Measurements from ENCODE around the gene SARDH. TPM values are rescaled to one million over a fixed set of nuclear protein-coding genes. Genes with fewer than 3 reads are reported as not detected.
A peak's percentile ranks its signal among the peaks of the same experiment; 100 is the strongest.

The SARDH gene
- total and polyA plus RNA-seq, 2 of the 13 experiments (the other 11 are each of a cell fraction or from before 2014, with no cell fraction given) = 11.6 to 34.9 TPM

GRCh38 chr9:133768859-133769510 is 30.8 kb upstream of the SARDH start (continued):
- TF ChIP-seq GABPA (IDR thresholded peaks at IDR 0.05; ENCODE audit: low read depth, low read length) = no peak
- 0 out of 2 replicates have a peak, but pooled peaks have one; percentile 27 for TF ChIP-seq GABPA (CRISPR knock-in tag; IDR thresholded peaks at IDR 0.05; ENCODE audit: low read depth)
- peak; percentile 89 for TF ChIP-seq SAP130 (CRISPR knock-in tag; IDR thresholded peaks at IDR 0.05; ENCODE audit: low read depth)
- peak; percentile 49; the same call in 1 of the 2 replicates for TF ChIP-seq ZNF124 (CRISPR knock-in tag; IDR thresholded peaks at IDR 0.05)
- no peak for TF ChIP-seq ZNF234 (CRISPR knock-in tag; conservative IDR thresholded peaks at IDR 0.05)
- TF ChIP-seq, protein P1, sequence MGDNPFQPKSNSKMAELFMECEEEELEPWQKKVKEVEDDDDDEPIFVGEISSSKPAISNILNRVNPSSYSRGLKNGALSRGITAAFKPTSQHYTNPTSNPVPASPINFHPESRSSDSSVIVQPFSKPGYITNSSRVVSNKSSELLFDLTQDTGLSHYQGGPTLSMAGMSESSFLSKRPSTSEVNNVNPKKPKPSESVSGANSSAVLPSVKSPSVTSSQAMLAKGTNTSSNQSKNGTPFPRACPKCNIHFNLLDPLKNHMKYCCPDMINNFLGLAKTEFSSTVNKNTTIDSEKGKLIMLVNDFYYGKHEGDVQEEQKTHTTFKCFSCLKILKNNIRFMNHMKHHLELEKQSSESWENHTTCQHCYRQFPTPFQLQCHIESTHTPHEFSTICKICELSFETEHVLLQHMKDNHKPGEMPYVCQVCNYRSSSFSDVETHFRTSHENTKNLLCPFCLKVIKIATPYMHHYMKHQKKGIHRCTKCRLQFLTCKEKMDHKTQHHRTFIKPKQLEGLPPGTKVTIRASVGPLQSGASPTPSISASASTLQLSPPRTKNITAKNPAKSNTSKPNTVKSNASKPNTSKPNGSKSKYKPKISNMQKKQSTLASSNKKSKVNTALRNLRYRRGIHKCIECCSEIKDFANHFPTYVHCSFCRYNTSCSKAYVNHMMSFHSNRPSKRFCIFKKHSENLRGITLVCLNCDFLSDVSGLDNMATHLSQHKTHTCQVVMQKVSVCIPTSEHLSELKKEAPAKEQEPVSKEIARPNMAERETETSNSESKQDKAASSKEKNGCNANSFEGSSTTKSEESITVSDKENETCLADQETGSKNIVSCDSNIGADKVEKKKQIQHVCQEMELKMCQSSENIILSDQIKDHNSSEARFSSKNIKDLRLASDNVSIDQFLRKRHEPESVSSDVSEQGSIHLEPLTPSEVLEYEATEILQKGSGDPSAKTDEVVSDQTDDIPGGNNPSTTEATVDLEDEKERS (CRISPR knock-in tag; IDR thresholded peaks at IDR 0.05) = peak; percentile 90
- TF ChIP-seq FOXO1 (CRISPR knock-in tag; IDR thresholded peaks at IDR 0.05) = peak; percentile 76; the same call in 1 of the 2 replicates
- no peak for TF ChIP-seq ZNF570 (CRISPR knock-in tag; IDR thresholded peaks at IDR 0.05; ENCODE audit: borderline replicate concordance)
- TF ChIP-seq DR1 (CRISPR knock-in tag; IDR thresholded peaks at IDR 0.05) = no peak; the same call in 1 of the 2 replicates
- no peak for TF ChIP-seq ZNF678 (CRISPR knock-in tag; IDR thresholded peaks at IDR 0.05)
- TF ChIP-seq CBX5 (CRISPR knock-in tag; IDR thresholded peaks at IDR 0.05; ENCODE audit: borderline replicate concordance) = peak; percentile 56; the same call in 1 of the 2 replicates
- no peak for TF ChIP-seq ZNF720 (CRISPR knock-in tag; IDR thresholded peaks at IDR 0.05)
- no peak for TF ChIP-seq ZNF776 (CRISPR knock-in tag; IDR thresholded peaks at IDR 0.05)
- no peak for TF ChIP-seq SNAI1 (CRISPR knock-in tag; IDR thresholded peaks at IDR 0.05; ENCODE audit: borderline replicate concordance)
- no peak for TF ChIP-seq ATF1 (CRISPR knock-in tag; IDR thresholded peaks at IDR 0.05)
- TF ChIP-seq, protein P2, sequence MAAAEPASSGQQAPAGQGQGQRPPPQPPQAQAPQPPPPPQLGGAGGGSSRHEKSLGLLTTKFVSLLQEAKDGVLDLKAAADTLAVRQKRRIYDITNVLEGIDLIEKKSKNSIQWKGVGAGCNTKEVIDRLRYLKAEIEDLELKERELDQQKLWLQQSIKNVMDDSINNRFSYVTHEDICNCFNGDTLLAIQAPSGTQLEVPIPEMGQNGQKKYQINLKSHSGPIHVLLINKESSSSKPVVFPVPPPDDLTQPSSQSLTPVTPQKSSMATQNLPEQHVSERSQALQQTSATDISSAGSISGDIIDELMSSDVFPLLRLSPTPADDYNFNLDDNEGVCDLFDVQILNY (CRISPR knock-in tag; conservative IDR thresholded peaks at IDR 0.05) = no peak
- TF ChIP-seq, protein P3, sequence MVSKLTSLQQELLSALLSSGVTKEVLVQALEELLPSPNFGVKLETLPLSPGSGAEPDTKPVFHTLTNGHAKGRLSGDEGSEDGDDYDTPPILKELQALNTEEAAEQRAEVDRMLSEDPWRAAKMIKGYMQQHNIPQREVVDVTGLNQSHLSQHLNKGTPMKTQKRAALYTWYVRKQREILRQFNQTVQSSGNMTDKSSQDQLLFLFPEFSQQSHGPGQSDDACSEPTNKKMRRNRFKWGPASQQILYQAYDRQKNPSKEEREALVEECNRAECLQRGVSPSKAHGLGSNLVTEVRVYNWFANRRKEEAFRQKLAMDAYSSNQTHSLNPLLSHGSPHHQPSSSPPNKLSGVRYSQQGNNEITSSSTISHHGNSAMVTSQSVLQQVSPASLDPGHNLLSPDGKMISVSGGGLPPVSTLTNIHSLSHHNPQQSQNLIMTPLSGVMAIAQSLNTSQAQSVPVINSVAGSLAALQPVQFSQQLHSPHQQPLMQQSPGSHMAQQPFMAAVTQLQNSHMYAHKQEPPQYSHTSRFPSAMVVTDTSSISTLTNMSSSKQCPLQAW (CRISPR knock-in tag; IDR thresholded peaks at IDR 0.05) = peak; percentile 91
- TF ChIP-seq NFATC3 (CRISPR knock-in tag; IDR thresholded peaks at IDR 0.05) = no peak
- TF ChIP-seq ZMAT5 (CRISPR knock-in tag; IDR thresholded peaks at IDR 0.05; ENCODE audit: borderline replicate concordance, low read depth) = no peak
- peak; percentile 90 for TF ChIP-seq MIER3 (CRISPR knock-in tag; IDR thresholded peaks at IDR 0.05; ENCODE audit: borderline replicate concordance)
- no peak for TF ChIP-seq RBFOX2 (IDR thresholded peaks at IDR 0.05; ENCODE audit: low read depth, low read length)
- TF ChIP-seq TP53 (CRISPR knock-in tag; conservative IDR thresholded peaks at IDR 0.05) = no peak
- no peak for TF ChIP-seq ARID2 (CRISPR knock-in tag; IDR thresholded peaks at IDR 0.05; ENCODE audit: borderline replicate concordance)
- TF ChIP-seq BORCS8-MEF2B (CRISPR knock-in tag; IDR thresholded peaks at IDR 0.05) = no peak; the same call in 1 of the 2 replicates
- no peak for TF ChIP-seq ZNF207 (IDR thresholded peaks at IDR 0.05; ENCODE audit: borderline replicate concordance)
